NOMO-1 treated with DMSO at 0.1 percent for 48 hours (cell line): ENCODE measurements around the gene SLC36A1.

Experiments used
- DNase-seq: peaks from one replicate; lab custom pipeline; 2025; ENCODE audit not compliant: unreplicated experiment; lab: John Stamatoyannopoulos, UW

The SLC36A1 gene

GRCh38 chr5:151531581-151531980 is 84.2 kb downstream of the SLC36A1 start:
- no peak for DNase-seq

GRCh38 chr5:151532416-151532815 is 85.0 kb downstream of the SLC36A1 start:
- DNase-seq, result no peak

GRCh38 chr5:151534350-151534749 is 86.9 kb downstream of the SLC36A1 start:
- DNase-seq, result no peak

GRCh38 chr5:151537044-151537443 is 89.6 kb downstream of the SLC36A1 start:
- no peak for DNase-seq

- no peak for DNase-seq
These were observed 94.2 kb downstream of the SLC36A1 start for GRCh38 chr5:151541571-151541970.
